ENCODE measurements around the gene ACAP3. TPM values are rescaled to one million over a fixed set of nuclear protein-coding genes. Genes with fewer than 3 reads are reported as not detected.

Gene ACAP3
- total RNA-seq, 1 donor from 2014 or later = 34.0 TPM

- TF ChIP-seq CTCF (IDR thresholded peaks at IDR 0.05; ENCODE audit: insufficient read depth, low read length, severe bottlenecking) = no peak
- no peak for FAIRE-seq
These were observed 29.4 kb upstream of the ACAP3 start for GRCh38 chr1:1336931-1337792.

DNA sequence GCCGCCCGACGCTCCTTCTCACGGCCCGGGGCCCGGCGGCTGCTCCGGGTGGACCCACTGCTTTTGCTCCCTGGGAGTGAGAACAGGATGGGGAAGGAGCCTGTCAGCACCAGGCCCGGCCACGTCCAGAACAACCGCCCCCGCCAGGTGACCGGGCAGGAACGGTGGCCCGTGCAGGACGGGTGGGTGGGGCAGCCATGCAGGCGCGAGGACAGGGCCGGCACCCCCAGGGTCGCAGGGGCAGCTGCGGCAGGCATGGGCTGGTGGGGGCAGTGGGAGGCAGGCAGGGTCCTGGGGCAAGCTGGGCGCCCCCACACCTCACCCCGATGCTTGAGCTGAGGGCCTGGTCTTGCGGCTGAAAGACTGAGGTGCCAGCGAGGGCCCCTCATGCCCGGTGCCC lies 28.7 kb upstream of the ACAP3 start:
- TF ChIP-seq CTCF (IDR thresholded peaks at IDR 0.05; ENCODE audit: insufficient read depth, low read length, severe bottlenecking) = no peak
- peaks cover 30% of the 10 kb centered on the region for H3K36me3 ChIP-seq (ENCODE audit: control insufficient read depth, insufficient read depth, low read length)

More at GRCh38 chr1:1336931-1337792, 29.4 kb upstream of the ACAP3 start:
- no peak overlapping the region for H3K4me3 ChIP-seq (ENCODE audit: low read depth, low read length)
- no peak for DNase-seq (ENCODE audit: low read depth)
- no peaks in the 10 kb centered on the region for H3K27me3 ChIP-seq (ENCODE audit: control insufficient read depth, insufficient read depth, low read length)
- H3K36me3 ChIP-seq (ENCODE audit: control insufficient read depth, insufficient read depth, low read length) = peaks cover 34% of the 10 kb centered on the region

GRCh38 chr1:1335792-1336248 lies 28.1 kb upstream of the ACAP3 start:
- Histone ChIP-seq H3K4me3 (ENCODE audit: low read depth, low read length) (no peak overlapping the region), H3K27me3 (ENCODE audit: control insufficient read depth, insufficient read depth, low read length) (no peaks in the 10 kb centered on the region), H3K36me3 (ENCODE audit: control insufficient read depth, insufficient read depth, low read length) (peaks cover 25% of the 10 kb centered on the region)
- no peak for TF ChIP-seq CTCF (IDR thresholded peaks at IDR 0.05; ENCODE audit: insufficient read depth, low read length, severe bottlenecking)
- FAIRE-seq (no peak), DNase-seq (ENCODE audit: low read depth) (no peak)

More for the DNA sequence above, 28.7 kb upstream of the ACAP3 start:
- FAIRE-seq (no peak), DNase-seq (ENCODE audit: low read depth) (no peak)
- H3K27me3 ChIP-seq (ENCODE audit: control insufficient read depth, insufficient read depth, low read length) = no peaks in the 10 kb centered on the region
- no peak overlapping the region for H3K4me3 ChIP-seq (ENCODE audit: low read depth, low read length)

DNA sequence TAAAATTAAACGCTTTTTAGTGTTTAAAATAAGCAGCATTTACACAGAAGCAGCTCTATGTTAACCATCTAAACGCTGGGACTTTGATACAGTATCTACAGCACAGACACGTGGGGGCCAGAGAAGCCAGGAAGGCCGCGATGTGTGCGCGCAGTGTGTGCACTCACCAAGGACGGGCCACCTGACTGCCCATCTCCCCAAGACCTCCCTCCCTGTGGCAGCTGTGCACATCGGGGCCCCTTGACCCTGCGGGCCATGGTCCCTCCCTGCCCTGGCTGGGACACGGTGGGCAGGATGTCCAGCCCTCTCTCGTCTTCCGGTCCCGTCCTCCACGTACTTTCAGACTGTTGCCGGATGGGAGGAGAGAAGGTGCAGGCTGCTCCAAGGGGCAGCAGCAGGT lies 27.6 kb upstream of the ACAP3 start:
- no peak for FAIRE-seq
- Histone ChIP-seq H3K27me3 (ENCODE audit: control insufficient read depth, insufficient read depth, low read length) (no peaks in the 10 kb centered on the region), H3K4me3 (ENCODE audit: low read depth, low read length) (no peak overlapping the region), H3K36me3 (ENCODE audit: control insufficient read depth, insufficient read depth, low read length) (peaks cover 22% of the 10 kb centered on the region)
- no peak for DNase-seq (ENCODE audit: low read depth)
- TF ChIP-seq CTCF (IDR thresholded peaks at IDR 0.05; ENCODE audit: insufficient read depth, low read length, severe bottlenecking) = no peak

- TF ChIP-seq CTCF (IDR thresholded peaks at IDR 0.05; ENCODE audit: insufficient read depth, low read length, severe bottlenecking) = no peak
- Histone ChIP-seq H3K4me3 (ENCODE audit: low read depth, low read length) (no peak overlapping the region), H3K27me3 (ENCODE audit: control insufficient read depth, insufficient read depth, low read length) (no peaks in the 10 kb centered on the region), H3K36me3 (ENCODE audit: control insufficient read depth, insufficient read depth, low read length) (peaks cover 22% of the 10 kb centered on the region)
- no peak for DNase-seq (ENCODE audit: low read depth)
- no peak for FAIRE-seq
These were observed 27.1 kb upstream of the ACAP3 start for GRCh38 chr1:1334835-1335234.
